GM19351 (cell line): Measurements from ENCODE around the gene SLC5A1.
"Not testable (repeated sequence)": the region's sequence is repeated elsewhere in the genome, so short reads cannot be mapped to it uniquely, and the experiment has no call there.

ENCODE experiments used
- ATAC-seq: cut with Tn5 transposase; IDR thresholded peaks from one replicate; pipeline ENCODE4 v1.9.1; 2021; ENCODE audit warnings: mild to moderate bottlenecking, moderate library complexity; ENCODE audit not compliant: unreplicated experiment

The SLC5A1 gene

GRCh38 chr22:32083814-32084213 lies 40.8 kb downstream of the SLC5A1 start:
- ATAC-seq: no peak

- ATAC-seq: no peak
Measured at GRCh38 chr22:32088084-32088483, 45.0 kb downstream of the SLC5A1 start.

GRCh38 chr22:32097018-32097417 lies 54.0 kb downstream of the SLC5A1 start:
- no peak for ATAC-seq

GRCh38 chr22:32097881-32098499 lies 54.9 kb downstream of the SLC5A1 start:
- ATAC-seq: no peak

GRCh38 chr22:32100711-32101110 lies 57.6 kb downstream of the SLC5A1 start:
- ATAC-seq: no peak

GRCh38 chr22:32103658-32104315 lies 60.7 kb downstream of the SLC5A1 start:
- ATAC-seq: no peak

GRCh38 chr22:32106930-32107329 lies 63.9 kb downstream of the SLC5A1 start:
- ATAC-seq: no peak

GRCh38 chr22:32112380-32112779 lies 69.3 kb downstream of the SLC5A1 start:
- ATAC-seq: no peak

GRCh38 chr22:32119568-32120235 lies 76.6 kb downstream of the SLC5A1 start:
- no peak for ATAC-seq

- ATAC-seq: no peak
Measured at GRCh38 chr22:32120603-32121002, 77.5 kb downstream of the SLC5A1 start.

- ATAC-seq: no peak
Measured at GRCh38 chr22:32122899-32123298, 79.8 kb downstream of the SLC5A1 start.

GRCh38 chr22:32123657-32124056 lies 80.6 kb downstream of the SLC5A1 start:
- no peak for ATAC-seq

- ATAC-seq: no peak
Measured at GRCh38 chr22:32127904-32128303, 84.8 kb downstream of the SLC5A1 start.

GRCh38 chr22:32130464-32130863 lies 87.4 kb downstream of the SLC5A1 start:
- no peak for ATAC-seq

GRCh38 chr22:32132126-32132525 lies 89.1 kb downstream of the SLC5A1 start:
- ATAC-seq: no peak

GRCh38 chr22:32132783-32133182 lies 89.7 kb downstream of the SLC5A1 start:
- ATAC-seq: no peak

- not testable (repeated sequence) for ATAC-seq
Measured at GRCh38 chr22:32134796-32135195, 91.7 kb downstream of the SLC5A1 start.

- not testable (repeated sequence) for ATAC-seq
Measured at GRCh38 chr22:32135958-32136357, 92.9 kb downstream of the SLC5A1 start.

GRCh38 chr22:32136881-32137280 lies 93.8 kb downstream of the SLC5A1 start:
- ATAC-seq: not testable (repeated sequence)

- ATAC-seq: not testable (repeated sequence)
Measured at GRCh38 chr22:32137731-32138324, 94.8 kb downstream of the SLC5A1 start.

GRCh38 chr22:32138576-32138975 lies 95.5 kb downstream of the SLC5A1 start:
- ATAC-seq: not testable (repeated sequence)

- not testable (repeated sequence) for ATAC-seq
Measured at GRCh38 chr22:32140688-32141087, 97.6 kb downstream of the SLC5A1 start.
